H1 (cell line): ENCODE measurements around the gene PRCP. TPM values are rescaled to one million over a fixed set of nuclear protein-coding genes. Genes with fewer than 3 reads are reported as not detected.

Experiments used
- CTCF ChIA-PET: fragments of 300-600 bp; sonication (Branson Sonifier 250); formaldehyde crosslinking; loops from one replicate; lab custom pipeline; 2021; ENCODE audit not compliant: partially characterized antibody; lab: Charles Lee
- POLR2A ChIA-PET: fragments of 300-600 bp; sonication (Branson Sonifier 250); formaldehyde crosslinking; loops from one replicate; lab custom pipeline; 2021; ENCODE audit warnings: inconsistent platforms; ENCODE audit not compliant: partially characterized antibody; lab: Charles Lee
- DNase-seq, 2 experiments: peaks; one replicate each; pipeline versions ENCODE4 v3.0.0 to v3.0.0-alpha.2; 2010 to 2022; ENCODE audit warnings: low spot score in 2 of 2, low read depth in 1 of 2, mixed read lengths in 1 of 2
- FAIRE-seq: peaks from 2 replicates; lab custom pipeline; 2011; peaks lifted over from hg19 to GRCh38; lab: Jason Lieb, UNC
- H2AFZ ChIP-seq: 2 replicates; pipeline ENCODE4 v1.8.1; 2012; ENCODE audit warnings: low read length, inconsistent platforms
- H2AK5ac ChIP-seq: 2 replicates; pipeline ENCODE4 v1.6.1; 2013; ENCODE audit warnings: low read depth, low read length
- H2BK120ac ChIP-seq: replicated peaks from 2 replicates; pipeline ENCODE3; 2013; ENCODE audit warnings: low read depth, low read length, inconsistent platforms
- H2BK12ac ChIP-seq: 2 replicates; pipeline ENCODE4 v1.6.1; 2013; ENCODE audit warnings: low read depth, low read length
- H2BK15ac ChIP-seq: 2 replicates; pipeline ENCODE4 v1.6.1; 2013; ENCODE audit warnings: low read length
- H2BK20ac ChIP-seq: 2 replicates; pipeline ENCODE4 v1.6.1; 2013; ENCODE audit warnings: low read length
- H2BK5ac ChIP-seq: 2 replicates; pipeline ENCODE4 v1.6.1; 2013; ENCODE audit warnings: low read depth, low read length
- H3K14ac ChIP-seq: 2 replicates; pipeline ENCODE4 v1.6.1; 2013; ENCODE audit warnings: inconsistent platforms; ENCODE audit not compliant: insufficient read length
- H3K18ac ChIP-seq: 2 replicates; pipeline ENCODE4 v1.6.1; 2013; ENCODE audit warnings: low read length; ENCODE audit errors: extremely low read depth
- H3K23ac ChIP-seq: 2 replicates; pipeline ENCODE4 v1.6.1; 2013; ENCODE audit warnings: inconsistent platforms; ENCODE audit not compliant: insufficient read length
- H3K23me2 ChIP-seq: 2 replicates; pipeline ENCODE4 v1.6.1; 2013; ENCODE audit warnings: low read depth, low read length
- H3K27ac ChIP-seq: 2 replicates; pipeline ENCODE4 v1.6.1; 2011; ENCODE audit warnings: low read depth, low read length, inconsistent platforms
- H3K27me3 ChIP-seq, 4 experiments: replicated peaks in 1 of 4; 1 replicate in 1 of 4; 2 replicates in 3 of 4; pipeline versions ENCODE4 v1.6.1 to v1.8.1; 2011 to 2013; ENCODE audit warnings: low read length in 3 of 4, mild to moderate bottlenecking in 3 of 4, inconsistent platforms in 2 of 4, mixed read lengths in 2 of 4, moderate library complexity in 1 of 4; ENCODE audit not compliant: control insufficient read depth in 3 of 4, insufficient read depth in 3 of 4; ENCODE audit errors: extremely low read depth in 1 of 4
- H3K36me3 ChIP-seq, 4 experiments: 2 replicates each; pipeline versions ENCODE4 v1.6.1 to v1.8.1; 2011 to 2013; ENCODE audit warnings: mild to moderate bottlenecking in 4 of 4, low read length in 3 of 4, moderate library complexity in 2 of 4, control low read depth in 1 of 4, inconsistent platforms in 1 of 4; ENCODE audit not compliant: insufficient read depth in 4 of 4, control insufficient read depth in 2 of 4
- H3K4ac ChIP-seq: replicated peaks from 2 replicates; pipeline ENCODE3; 2013; ENCODE audit warnings: low read length, low read depth, mixed read lengths, inconsistent platforms; ENCODE audit not compliant: insufficient read length
- H3K4me1 ChIP-seq, 4 experiments: replicated peaks in 1 of 4; 1 replicate in 1 of 4; 2 replicates in 3 of 4; pipeline versions ENCODE4 v1.6.1 to v1.8.1; 2011 to 2013; ENCODE audit warnings: low read length in 3 of 4, inconsistent platforms in 2 of 4, mixed read lengths in 1 of 4; ENCODE audit not compliant: insufficient read depth in 4 of 4, control insufficient read depth in 3 of 4
- H3K4me2 ChIP-seq, 2 experiments: 2 replicates each; pipeline versions ENCODE4 v1.6.1 to v1.8.1; 2011 to 2013; ENCODE audit warnings: low read depth in 2 of 2, low read length in 2 of 2, control low read depth in 1 of 2, inconsistent platforms in 1 of 2, mild to moderate bottlenecking in 1 of 2; ENCODE audit not compliant: insufficient read depth in 1 of 2
- H3K4me3 ChIP-seq, 4 experiments: fragments of 200-600, 300-600 bp in 1 of 4; sonication (generic), shearing (Covaris generic), sonication (Bioruptor Twin) in 1 of 4; 2 replicates each; pipeline versions ENCODE4 v1.5.1 to v1.8.1; 2011 to 2016; ENCODE audit warnings: low read length in 4 of 4, low read depth in 3 of 4, control low read depth in 2 of 4, inconsistent platforms in 2 of 4, mild to moderate bottlenecking in 2 of 4, mixed read lengths in 1 of 4, moderate library complexity in 1 of 4; ENCODE audit not compliant: insufficient read depth in 2 of 4; ENCODE audit errors: extremely low read depth in 1 of 4
- H3K56ac ChIP-seq: replicated peaks from 2 replicates; pipeline ENCODE3; 2013; ENCODE audit warnings: low read depth, mild to moderate bottlenecking, mixed read lengths, low read length, inconsistent platforms; ENCODE audit not compliant: insufficient read length
- H3K79me1 ChIP-seq: 2 replicates; pipeline ENCODE4 v1.6.1; 2013; ENCODE audit warnings: low read depth, low read length, control low read depth
- H3K79me2 ChIP-seq, 2 experiments: 2 replicates each; pipeline versions ENCODE4 v1.6.1 to v1.8.1; 2012 to 2013; ENCODE audit warnings: low read length in 2 of 2, mild to moderate bottlenecking in 2 of 2, inconsistent platforms in 1 of 2; ENCODE audit not compliant: insufficient read depth in 2 of 2, control insufficient read depth in 1 of 2
- H3K9ac ChIP-seq, 4 experiments: replicated peaks in 1 of 4; 1 replicate in 1 of 4; 2 replicates in 3 of 4; pipeline versions ENCODE4 v1.6.1 to v1.8.1; 2011 to 2013; ENCODE audit warnings: low read depth in 3 of 4, low read length in 3 of 4, control low read depth in 2 of 4, mild to moderate bottlenecking in 2 of 4, moderate library complexity in 2 of 4, inconsistent platforms in 1 of 4; ENCODE audit errors: extremely low read depth in 1 of 4
- H3K9me3 ChIP-seq, 2 experiments: 2 replicates each; pipeline versions ENCODE4 v1.6.1 to v1.8.1; 2012 to 2013; ENCODE audit warnings: mild to moderate bottlenecking in 2 of 2, moderate library complexity in 2 of 2, control low read depth in 1 of 2, inconsistent platforms in 1 of 2, low read depth in 1 of 2, low read length in 1 of 2, mixed read lengths in 1 of 2; ENCODE audit not compliant: insufficient read depth in 2 of 2
- H4K20me1 ChIP-seq, 2 experiments: replicated peaks in 1 of 2; 2 replicates each; pipeline versions ENCODE3 to v1.8.1; 2011 to 2013; ENCODE audit warnings: inconsistent platforms in 2 of 2, low read length in 2 of 2, mild to moderate bottlenecking in 1 of 2; ENCODE audit not compliant: insufficient read depth in 2 of 2, control insufficient read depth in 1 of 2
- H4K5ac ChIP-seq: 2 replicates; pipeline ENCODE4 v1.6.1; 2013; ENCODE audit warnings: low read length, low read depth, mixed read lengths, inconsistent platforms; ENCODE audit not compliant: insufficient read length
- H4K8ac ChIP-seq: 2 replicates; pipeline ENCODE4 v1.8.0; 2013; ENCODE audit warnings: mild to moderate bottlenecking, moderate library complexity, low read length, inconsistent platforms; ENCODE audit not compliant: insufficient read depth; ENCODE audit errors: extremely low read depth
- H4K91ac ChIP-seq: replicated peaks from 2 replicates; pipeline ENCODE3; 2013; ENCODE audit warnings: low read length, mixed read lengths, inconsistent platforms; ENCODE audit not compliant: insufficient read length
- BACH1 ChIP-seq: IDR thresholded peaks from 2 replicates; pipeline ENCODE4 v1.6.1; 2012; ENCODE audit warnings: low read length, improper control_type of control experiment
- CBX5 ChIP-seq: fragments of 300-800, 300-1000 bp; sonication (generic); IDR thresholded peaks from 2 replicates; pipeline ENCODE4 v1.7.1; 2016; ENCODE audit warnings: antibody characterized with exemption, low read length, low read depth
- CHD1 ChIP-seq: IDR thresholded peaks from 2 replicates; pipeline ENCODE4 v1.6.1; 2012; ENCODE audit warnings: low read depth, low read length, improper control_type of control experiment
- FOSL1 ChIP-seq: IDR thresholded peaks from 2 replicates; pipeline ENCODE4 v1.6.1; 2011; ENCODE audit warnings: mild to moderate bottlenecking, low read depth, low read length, moderate library complexity; ENCODE audit not compliant: insufficient read depth
- JUN ChIP-seq: IDR thresholded peaks from 2 replicates; pipeline ENCODE4 v1.6.1; 2011; ENCODE audit warnings: low read depth, mild to moderate bottlenecking, improper control_type of control experiment, low read length
- MAFK ChIP-seq: IDR thresholded peaks from 2 replicates; pipeline ENCODE4 v1.6.1; 2012; ENCODE audit warnings: low read depth, mild to moderate bottlenecking, improper control_type of control experiment, low read length
- SP1 ChIP-seq: IDR thresholded peaks from 2 replicates; pipeline ENCODE4 v1.6.1; 2011; ENCODE audit warnings: low read depth, low read length
- SP4 ChIP-seq: IDR thresholded peaks from 2 replicates; pipeline ENCODE4 v1.6.1; 2012; ENCODE audit warnings: low read length, inconsistent platforms
- ZNF274 ChIP-seq: IDR thresholded peaks from 2 replicates; pipeline ENCODE4 v1.7.0; 2012; ENCODE audit warnings: low read length, borderline replicate concordance; ENCODE audit errors: extremely low read depth
- polyA plus RNA-seq, 7 experiments: library from polyadenylated mRNA; depleted of rRNA in 3 of 7; stranded (reverse) in 5 of 7; unstranded in 2 of 7; fragments of >200 nt in 5 of 7; fragments of 200-250 nt in 2 of 7; gene quantifications; 1 replicate in 5 of 7; 2 replicates in 1 of 7; 4 replicates in 1 of 7; pipeline versions ENCODE4 v1.2.1 to v1.2.3, GENCODE V29; 2011 to 2013; ENCODE audit warnings: missing spikeins in 2 of 7, mixed read lengths in 2 of 7
- total RNA-seq: library from RNA; stranded (reverse); fragmentation: NEBNext Ultra II Directional; extraction: Animal tissue kit (Norgen Biotek cat#: 25700); gene quantifications from 2 replicates; pipeline ENCODE4 v1.2.1, GENCODE V29; 2021

PRCP gene
- total and polyA plus RNA-seq, 2 of the 8 experiments (the other 6 are each of a cell fraction or from before 2014, with no cell fraction given): 63.8 to 84.4 TPM

- no peak overlapping the region for H2AK5ac ChIP-seq
- no peak overlapping the region for H4K91ac ChIP-seq
- H3K4me3 ChIP-seq: no peak overlapping the region
- DNase-seq (no peak), FAIRE-seq (no peak)
- peak overlapping the region; percentile 52 for H3K56ac ChIP-seq
- H2BK5ac ChIP-seq: no peak overlapping the region
- TF ChIP-seq JUN (no peak), MAFK (no peak), SP1 (no peak), SP4 (no peak), CBX5 (no peak), ZNF274 (no peak), BACH1 (no peak), CHD1 (no peak), FOSL1 (no peak)
- no peaks in the 10 kb centered on the region for H3K36me3 ChIP-seq
- H3K79me2 ChIP-seq: peaks cover 0 to 5% of the 10 kb centered on the region in 2 experiments; a peak in 1 of 4 replicates
- H3K18ac ChIP-seq: no peak overlapping the region
- CTCF ChIA-PET: interaction anchor here (0.9 to 1.5 kb wide), 3 partner anchors 115 to 926 kb away, joined by 3 to 5 read pairs (median 3); no protein-coding TSS in a partner anchor
- H2BK120ac ChIP-seq: no peak overlapping the region
- H4K8ac ChIP-seq: no peak overlapping the region
- no peak overlapping the region for H2AFZ ChIP-seq
- H3K9me3 ChIP-seq: no peaks in the 10 kb centered on the region
- no peak overlapping the region for H2BK15ac ChIP-seq
- H2BK12ac ChIP-seq: no peak overlapping the region
- H3K79me1 ChIP-seq: no peaks in the 10 kb centered on the region
- H4K5ac ChIP-seq: no peak overlapping the region
- no peak overlapping the region for H3K14ac ChIP-seq
- no peak overlapping the region for H3K9ac ChIP-seq
- no peak overlapping the region for H3K27ac ChIP-seq
- no peaks in the 10 kb centered on the region for H3K4me1 ChIP-seq
- H3K23me2 ChIP-seq: no peaks in the 10 kb centered on the region; the same call in 1 of the 2 replicates
- no peak overlapping the region for H3K4me2 ChIP-seq
- no peak overlapping the region for H3K4ac ChIP-seq
- H3K23ac ChIP-seq: no peak overlapping the region
- no peak overlapping the region for H2BK20ac ChIP-seq
- no peaks in the 10 kb centered on the region for H3K27me3 ChIP-seq
- no peaks in the 10 kb centered on the region for H4K20me1 ChIP-seq
- POLR2A ChIA-PET: interaction anchor here (0.9 to 4.9 kb wide), 2 partner anchors 9 to 17 kb away, joined by 3 to 13 read pairs; partner anchors contain the start of genes DDIAS and PRCP
These were observed 9.3 kb downstream of the PRCP start for GRCh38 chr11:82890936-82891335.
